Kidney epithelial cell (primary cell): Measurements from ENCODE around the gene PPP3CA. TPM values are rescaled to one million over a fixed set of nuclear protein-coding genes. Genes with fewer than 3 reads are reported as not detected.

Source experiments
- DNase-seq: peaks from one replicate; pipeline ENCODE4 v3.0.0-alpha.2; 2010; ENCODE audit warnings: low read depth
- H3K27me3 ChIP-seq: 2 replicates; pipeline ENCODE4 v1.6.0; 2011; ENCODE audit warnings: low read length; ENCODE audit not compliant: control insufficient read depth, insufficient read depth
- H3K36me3 ChIP-seq: 2 replicates; pipeline ENCODE4 v1.5.1; 2011; ENCODE audit warnings: low read length; ENCODE audit not compliant: control insufficient read depth, insufficient read depth
- H3K4me3 ChIP-seq: 2 replicates; pipeline ENCODE4 v1.5.1; 2011; ENCODE audit warnings: low read depth, mild to moderate bottlenecking, control low read depth, low read length
- total RNA-seq: library from RNA; depleted of rRNA; stranded (reverse); fragments of >200 nt; gene quantifications from 2 replicates; pipeline ENCODE4 v1.2.3, GENCODE V29; 2015
- TF ChIP-seq, protein P1 (sequence below): IDR thresholded peaks from 2 replicates; pipeline ENCODE4 v1.5.1; 2011; ENCODE audit warnings: mild to moderate bottlenecking, moderate library complexity, low read length, control low read depth, inconsistent platforms; ENCODE audit not compliant: insufficient read depth, poor library complexity, severe bottlenecking

Gene PPP3CA
- total RNA-seq, 1 donor from 2014 or later = 26.5 TPM

DNA sequence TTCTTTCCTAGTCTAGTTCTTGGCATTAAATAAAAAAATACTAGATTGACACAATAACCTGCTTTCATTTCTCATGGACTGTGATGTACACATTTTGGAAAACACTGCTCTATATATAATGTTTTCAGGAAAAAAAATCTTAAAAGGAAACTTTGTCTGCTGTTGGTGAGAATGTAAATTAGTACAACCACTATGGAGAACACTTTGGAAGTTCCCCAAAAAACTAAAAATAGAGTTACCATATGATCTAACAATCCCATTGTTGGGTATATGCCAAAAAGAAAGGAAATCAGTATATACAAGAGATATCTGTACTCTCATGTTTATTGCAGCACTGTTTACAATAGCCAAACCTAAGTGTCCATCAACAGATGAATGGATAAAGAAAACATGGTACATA lies 202.3 kb downstream of the PPP3CA start:
- H3K27me3 ChIP-seq = no peaks in the 10 kb centered on the region
- no peak overlapping the region for H3K4me3 ChIP-seq
- TF ChIP-seq, protein P1, sequence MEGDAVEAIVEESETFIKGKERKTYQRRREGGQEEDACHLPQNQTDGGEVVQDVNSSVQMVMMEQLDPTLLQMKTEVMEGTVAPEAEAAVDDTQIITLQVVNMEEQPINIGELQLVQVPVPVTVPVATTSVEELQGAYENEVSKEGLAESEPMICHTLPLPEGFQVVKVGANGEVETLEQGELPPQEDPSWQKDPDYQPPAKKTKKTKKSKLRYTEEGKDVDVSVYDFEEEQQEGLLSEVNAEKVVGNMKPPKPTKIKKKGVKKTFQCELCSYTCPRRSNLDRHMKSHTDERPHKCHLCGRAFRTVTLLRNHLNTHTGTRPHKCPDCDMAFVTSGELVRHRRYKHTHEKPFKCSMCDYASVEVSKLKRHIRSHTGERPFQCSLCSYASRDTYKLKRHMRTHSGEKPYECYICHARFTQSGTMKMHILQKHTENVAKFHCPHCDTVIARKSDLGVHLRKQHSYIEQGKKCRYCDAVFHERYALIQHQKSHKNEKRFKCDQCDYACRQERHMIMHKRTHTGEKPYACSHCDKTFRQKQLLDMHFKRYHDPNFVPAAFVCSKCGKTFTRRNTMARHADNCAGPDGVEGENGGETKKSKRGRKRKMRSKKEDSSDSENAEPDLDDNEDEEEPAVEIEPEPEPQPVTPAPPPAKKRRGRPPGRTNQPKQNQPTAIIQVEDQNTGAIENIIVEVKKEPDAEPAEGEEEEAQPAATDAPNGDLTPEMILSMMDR = no peak
- H3K36me3 ChIP-seq = no peaks in the 10 kb centered on the region
- no peak for DNase-seq

DNA sequence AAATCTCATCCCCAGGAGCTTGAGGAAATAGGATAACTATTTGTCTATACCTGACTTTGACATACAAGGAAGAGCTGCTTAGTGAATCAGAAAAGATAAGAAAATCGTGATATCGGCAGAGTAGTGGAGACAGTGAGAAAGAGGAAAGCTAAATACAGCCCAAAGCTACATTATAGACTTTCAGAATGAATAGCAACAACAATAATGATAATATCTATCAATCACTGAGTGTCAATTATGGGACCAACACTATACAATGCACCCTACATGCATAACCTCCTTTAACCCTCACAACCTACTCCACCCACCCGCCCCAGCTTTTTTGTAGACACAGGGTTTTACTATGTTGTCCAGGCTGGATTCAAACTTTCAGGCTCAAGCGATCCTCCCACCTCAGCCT lies 205.1 kb downstream of the PPP3CA start:
- TF ChIP-seq, protein P1 = no peak
- no peak for DNase-seq
- Histone ChIP-seq H3K4me3 (no peak overlapping the region), H3K36me3 (no peaks in the 10 kb centered on the region), H3K27me3 (no peaks in the 10 kb centered on the region)

DNA sequence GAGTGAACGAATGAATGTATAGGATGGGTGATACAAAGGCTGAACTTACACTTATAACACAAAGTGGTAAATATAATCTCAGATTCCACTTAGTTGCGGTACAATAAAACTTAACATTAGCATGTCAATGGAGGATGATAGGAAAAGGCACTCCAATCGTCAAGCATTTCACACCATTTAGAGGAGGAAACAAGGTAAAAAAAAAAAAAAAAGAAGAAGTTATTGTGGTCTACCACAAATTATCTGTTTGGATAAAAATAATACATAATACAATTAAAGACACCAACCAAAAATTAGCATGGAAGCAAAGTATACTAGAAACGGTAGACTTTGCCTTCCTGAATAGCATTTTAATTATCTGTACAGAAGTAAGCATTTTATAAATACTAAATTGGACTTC lies 205.5 kb downstream of the PPP3CA start:
- no peak for DNase-seq
- TF ChIP-seq, protein P1 = no peak
- H3K4me3 ChIP-seq = no peak overlapping the region

DNA sequence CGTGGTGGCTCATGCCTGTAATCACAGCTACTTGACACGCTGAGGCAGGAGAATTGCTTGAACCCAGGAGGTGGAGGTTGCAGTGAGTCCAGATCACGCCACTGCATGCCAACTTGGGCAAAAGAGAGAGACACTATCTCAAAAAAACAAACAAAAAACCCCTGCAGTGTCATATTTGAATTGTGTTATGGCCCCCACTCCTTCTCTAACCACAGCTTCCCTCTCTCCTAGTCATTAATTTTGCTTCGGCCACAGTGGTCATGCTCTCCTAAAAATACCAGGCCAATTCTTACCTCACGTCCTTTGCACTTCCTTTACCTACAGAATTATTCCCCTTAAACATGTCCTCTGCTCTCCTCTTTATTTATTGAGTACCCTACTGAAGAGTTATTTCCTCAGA lies 206.1 kb downstream of the PPP3CA start:
- Histone ChIP-seq H3K36me3 (no peaks in the 10 kb centered on the region), H3K4me3 (no peak overlapping the region), H3K27me3 (no peaks in the 10 kb centered on the region)
- TF ChIP-seq, protein P1 = no peak
- no peak for DNase-seq

More for the DNA sequence above, 205.5 kb downstream of the PPP3CA start:
- H3K36me3 ChIP-seq = no peaks in the 10 kb centered on the region
- no peaks in the 10 kb centered on the region for H3K27me3 ChIP-seq

DNA sequence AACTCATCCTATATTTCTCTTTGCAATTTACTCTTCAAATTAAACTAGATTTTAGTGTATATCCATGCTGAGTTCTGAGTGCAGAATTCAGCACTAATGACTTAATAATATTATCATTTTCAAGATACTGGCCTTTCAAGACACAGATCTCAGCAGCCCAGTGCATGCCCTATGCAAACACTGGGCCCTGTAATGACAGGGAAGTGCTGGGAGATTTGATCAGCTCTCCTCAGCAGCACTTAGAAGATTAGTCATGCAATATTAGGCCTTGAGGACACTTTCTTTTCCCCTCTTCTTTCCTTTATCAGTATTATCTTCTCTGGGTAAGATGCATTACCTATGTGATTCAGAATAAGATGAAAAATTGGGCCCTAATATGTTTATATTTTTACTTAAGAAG lies 207.1 kb downstream of the PPP3CA start:
- Histone ChIP-seq H3K4me3 (no peak overlapping the region), H3K27me3 (no peaks in the 10 kb centered on the region), H3K36me3 (no peaks in the 10 kb centered on the region)
- DNase-seq = no peak
- TF ChIP-seq, protein P1 = no peak
